Superior temporal gyrus (tissue), 1 donor: Measurements from ENCODE around the gene GIMAP8.

ENCODE experiments used
- DNase-seq: peaks from one replicate; pipeline ENCODE4 v3.0.0-alpha.2; 2016; ENCODE audit errors: extremely low spot score

The GIMAP8 gene

GRCh38 chr7:150411606-150412005 is 38.8 kb upstream of the GIMAP8 start:
- DNase-seq = no peak

DNA sequence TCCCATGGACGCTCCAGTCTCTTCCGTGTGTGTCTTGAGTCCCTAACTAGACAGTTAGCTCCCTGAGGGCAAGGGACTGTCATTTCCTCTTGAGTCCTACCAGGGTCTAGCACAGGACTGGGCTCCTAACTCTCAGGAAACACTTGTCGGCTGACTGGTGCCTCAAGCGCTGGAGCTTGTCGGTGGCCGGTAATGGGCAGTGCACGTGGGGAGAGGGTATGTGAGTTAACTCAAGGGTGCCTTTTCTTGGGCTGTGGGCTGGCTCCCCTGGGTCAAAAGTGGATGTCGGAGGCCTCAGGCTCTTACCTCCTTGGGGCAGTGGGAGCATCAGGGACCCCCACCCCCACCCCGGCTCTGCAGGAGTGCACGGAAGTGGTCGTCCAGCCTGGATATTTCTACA is 38.4 kb upstream of the GIMAP8 start:
- no peak for DNase-seq

- DNase-seq = no peak
Observed at GRCh38 chr7:150412518-150413488, 37.6 kb upstream of the GIMAP8 start.

DNA sequence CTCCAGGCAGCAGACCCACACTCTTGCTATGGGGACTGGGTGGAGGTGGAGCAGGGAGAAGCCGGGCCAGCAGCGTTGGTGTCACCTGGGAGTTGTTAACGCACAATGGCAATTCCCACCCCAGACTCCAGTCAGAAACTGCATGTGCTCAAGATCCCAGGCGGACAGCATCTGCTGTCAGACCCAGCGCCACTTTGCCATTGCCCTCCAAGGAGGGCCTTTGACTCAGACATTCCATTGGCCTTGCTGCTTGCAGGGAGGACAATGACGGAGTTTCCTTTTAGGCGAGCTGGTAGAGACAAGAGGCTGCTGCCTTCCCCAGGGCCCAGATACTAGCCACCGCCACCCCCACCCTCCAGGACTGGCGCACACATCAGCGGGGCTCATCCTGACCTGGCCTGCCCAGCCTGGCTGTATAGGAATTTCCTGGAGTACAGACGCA is 36.8 kb upstream of the GIMAP8 start:
- no peak for DNase-seq

DNA sequence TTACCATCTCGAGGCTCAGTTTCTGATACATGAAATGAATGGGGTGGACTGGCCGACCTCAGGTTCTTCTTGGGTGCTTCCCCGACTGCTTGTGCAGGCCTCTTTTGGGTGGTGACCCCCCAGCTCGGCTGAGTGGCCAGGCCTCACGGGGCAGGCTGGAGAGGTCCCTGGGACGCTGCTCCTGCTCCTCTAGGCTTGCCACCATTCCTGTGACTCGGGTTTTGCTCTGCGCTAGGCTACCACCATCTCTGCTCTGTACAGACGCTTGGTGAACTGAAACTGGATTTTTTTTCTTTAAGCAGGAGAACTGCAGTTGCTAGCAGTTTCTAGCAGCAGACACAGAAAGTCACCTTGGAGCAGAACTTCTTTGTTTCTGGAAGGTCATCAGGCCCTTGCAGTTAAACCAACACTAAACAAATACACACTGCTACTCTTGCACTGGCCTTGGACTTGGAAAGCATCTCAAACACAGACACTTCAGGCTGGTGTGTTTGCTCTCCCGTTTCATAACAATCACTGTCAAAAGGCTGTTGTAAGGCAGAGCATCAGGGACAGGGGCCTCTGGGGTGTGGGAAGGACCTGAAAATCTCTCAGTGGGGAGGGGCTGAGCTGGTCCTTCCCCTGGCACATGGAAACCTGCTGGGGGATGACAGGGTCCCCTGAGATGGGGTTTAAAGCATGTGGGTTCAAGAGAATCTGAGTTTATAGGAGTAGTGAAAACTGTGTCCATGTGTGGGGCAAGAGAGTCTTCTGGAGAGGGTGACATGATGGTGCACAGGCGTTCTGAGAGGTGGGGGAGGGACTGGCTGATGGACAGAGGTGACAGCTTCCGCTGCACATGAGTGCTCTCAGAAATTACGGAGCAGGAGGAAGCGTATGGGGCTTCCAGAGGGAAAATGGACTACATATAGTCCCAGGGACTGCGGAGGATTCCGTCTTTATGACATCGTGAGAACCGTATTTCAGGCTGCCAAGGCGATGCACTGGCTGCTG is 35.0 kb upstream of the GIMAP8 start:
- DNase-seq = no peak

- DNase-seq = no peak
Observed at GRCh38 chr7:150417239-150417638, 33.2 kb upstream of the GIMAP8 start.

GRCh38 chr7:150417863-150418262 is 32.6 kb upstream of the GIMAP8 start:
- DNase-seq = no peak

DNA sequence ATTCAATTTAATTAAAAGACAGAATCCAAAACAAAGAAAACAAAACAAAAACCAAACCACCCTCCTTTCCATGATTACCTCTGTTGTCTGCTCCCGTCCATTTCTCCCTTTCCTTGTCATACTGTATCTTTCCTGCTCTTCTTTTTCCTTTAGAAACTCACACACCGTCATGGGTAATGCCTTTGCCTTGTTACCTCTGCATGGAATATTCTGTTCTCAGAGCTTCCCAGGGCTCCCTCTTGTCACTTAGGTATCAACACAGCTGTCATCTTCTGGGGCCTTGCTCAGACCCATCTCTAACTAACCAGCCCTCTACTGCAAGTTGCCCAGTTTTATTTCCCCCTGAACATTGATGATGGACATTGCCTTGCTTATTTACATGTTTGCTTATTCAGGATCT is 30.2 kb upstream of the GIMAP8 start:
- DNase-seq = no peak

DNA sequence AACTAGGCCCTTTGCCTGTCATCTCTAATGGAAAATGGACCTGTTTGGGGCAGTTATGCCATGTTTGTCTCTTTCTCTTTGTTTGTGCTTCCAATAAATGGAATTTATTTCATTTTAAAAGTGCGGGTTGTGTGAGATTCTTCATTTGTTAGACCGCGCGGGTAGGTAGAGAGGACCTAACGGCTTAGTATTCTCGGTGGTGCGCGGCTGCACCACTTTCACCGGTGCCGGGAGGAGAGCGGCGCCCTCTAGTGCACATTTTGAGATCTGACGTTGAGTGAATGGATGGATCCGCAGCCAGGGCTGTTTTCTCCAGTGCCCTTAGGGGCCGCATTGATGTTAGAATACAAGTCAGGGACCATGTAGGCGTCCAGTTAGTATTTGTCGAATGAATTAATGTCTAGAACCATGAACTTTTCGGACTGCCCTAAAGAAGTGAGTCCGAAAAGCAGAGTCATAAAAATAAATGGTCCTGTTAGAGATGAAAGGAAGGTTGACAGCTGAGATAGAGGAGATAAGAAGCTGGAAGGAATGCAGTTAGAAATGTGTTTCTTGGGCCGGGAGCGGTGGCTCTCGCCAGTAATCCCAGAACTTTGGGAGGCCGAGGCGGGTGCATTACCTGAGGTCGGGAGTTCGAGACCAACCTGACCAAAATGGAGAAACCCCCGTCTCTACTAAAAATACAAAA is 29.3 kb upstream of the GIMAP8 start:
- peak; percentile 89 for DNase-seq

GRCh38 chr7:150421831-150422230 is 28.6 kb upstream of the GIMAP8 start:
- no peak for DNase-seq

- no peak for DNase-seq
Observed at GRCh38 chr7:150425670-150426069, 24.8 kb upstream of the GIMAP8 start.

- DNase-seq = peak; percentile 49
Observed at GRCh38 chr7:150428671-150429451, 21.6 kb upstream of the GIMAP8 start.

DNA sequence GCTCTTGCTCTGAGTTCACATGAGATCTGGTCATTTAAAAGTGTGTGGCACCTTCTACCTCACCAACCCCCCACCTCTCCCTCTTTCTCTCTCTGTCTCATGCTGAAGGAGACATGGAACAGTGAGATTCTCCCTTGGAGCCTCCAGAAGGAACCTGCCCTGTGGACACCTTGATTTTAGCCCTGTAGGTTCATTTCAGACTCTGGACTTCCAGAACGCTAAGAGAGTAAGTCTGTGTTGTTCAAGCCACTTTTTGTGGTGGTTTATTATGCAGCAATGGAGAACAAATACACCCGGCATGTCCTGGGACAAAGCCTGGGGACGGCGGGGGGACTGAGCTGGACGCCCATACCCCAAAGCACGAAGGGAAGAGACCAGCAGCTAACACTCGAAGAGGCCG is 20.7 kb upstream of the GIMAP8 start:
- DNase-seq = no peak

GRCh38 chr7:150430465-150431085 is 19.9 kb upstream of the GIMAP8 start:
- no peak for DNase-seq

GRCh38 chr7:150431839-150432658 is 18.4 kb upstream of the GIMAP8 start:
- DNase-seq = no peak

- DNase-seq = no peak
Observed at GRCh38 chr7:150432915-150433892, 17.2 kb upstream of the GIMAP8 start.

GRCh38 chr7:150434240-150434639 is 16.2 kb upstream of the GIMAP8 start:
- no peak for DNase-seq

- DNase-seq = no peak
Observed at GRCh38 chr7:150435047-150435389, 15.4 kb upstream of the GIMAP8 start.
